NCI-H82 (cell line): ENCODE data around the gene ASB3.
"Not testable (repeated sequence)": the region's sequence is repeated elsewhere in the genome, so short reads cannot be mapped to it uniquely, and the experiment has no call there.

ENCODE experiments used
- DNase-seq: peaks from one replicate; lab custom pipeline; 2025; lab: John Stamatoyannopoulos, UW

Gene ASB3

GRCh38 chr2:53786352-53786704 lies 425 bp downstream of the ASB3 start:
- DNase-seq = peak; percentile 57

- DNase-seq = peak; percentile 29
Measured at GRCh38 chr2:53785366-53785765, 1.4 kb downstream of the ASB3 start.

DNA sequence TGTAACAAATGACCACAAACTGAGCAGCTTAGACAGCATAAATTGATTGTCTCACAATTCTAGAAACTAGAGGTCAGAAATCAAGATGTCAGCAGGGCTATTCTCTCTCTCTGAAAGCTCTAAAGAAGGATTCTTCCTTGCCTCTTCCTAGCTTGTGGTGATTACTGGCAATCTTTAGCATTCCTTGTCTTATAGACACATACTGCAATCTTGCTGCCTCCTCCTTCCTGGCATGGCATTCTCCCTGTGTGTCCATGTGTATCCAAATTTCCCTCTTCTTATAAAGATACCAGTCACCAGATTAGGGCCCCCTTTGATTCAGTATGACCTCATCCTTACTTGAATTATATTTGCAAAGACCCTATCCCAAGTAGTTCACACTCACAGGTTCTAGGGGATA lies 2.3 kb downstream of the ASB3 start:
- no peak for DNase-seq

- peak; percentile 32 for DNase-seq
Measured at GRCh38 chr2:53782676-53783075, 4.1 kb downstream of the ASB3 start.

DNA sequence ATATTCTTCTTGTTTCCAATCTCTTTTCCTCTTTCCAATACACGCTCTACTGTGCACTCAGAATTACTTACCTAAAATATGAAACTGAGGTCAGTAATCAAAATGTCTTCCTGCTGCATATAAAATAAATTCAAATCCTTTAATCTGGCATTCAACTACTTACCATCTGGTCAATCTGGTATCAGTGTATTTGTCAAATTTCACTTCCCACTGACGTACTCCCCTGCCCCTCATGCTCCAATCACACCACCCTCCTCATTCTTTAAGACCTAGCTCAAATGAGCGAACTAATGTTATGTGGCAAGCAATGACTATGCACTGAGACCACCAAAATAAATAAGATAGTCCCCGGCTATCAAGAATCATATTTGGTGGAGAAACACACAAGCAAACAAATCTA lies 6.7 kb downstream of the ASB3 start:
- DNase-seq = peak; percentile 80

- no peak for DNase-seq
Measured at GRCh38 chr2:53778536-53779162, 8.1 kb downstream of the ASB3 start.

DNA sequence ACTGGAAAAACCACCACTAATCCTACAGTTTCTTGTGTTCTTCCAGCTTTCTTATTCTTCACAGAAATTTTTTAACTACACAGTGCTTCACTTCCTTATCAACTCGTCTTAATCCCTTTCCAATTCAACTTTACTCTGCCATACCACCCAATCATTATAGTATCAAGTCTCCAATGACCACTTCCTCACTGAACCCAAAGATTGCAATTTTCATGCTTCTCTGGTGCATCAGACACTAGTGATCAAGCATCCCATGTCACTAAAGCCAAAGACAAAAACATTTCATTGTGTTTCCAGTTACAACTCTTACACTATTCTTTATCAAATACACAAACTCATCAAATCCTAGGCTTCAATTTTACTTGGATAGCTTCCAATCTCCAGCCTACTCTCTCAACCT lies 9.6 kb downstream of the ASB3 start:
- DNase-seq = peak; percentile 15

DNA sequence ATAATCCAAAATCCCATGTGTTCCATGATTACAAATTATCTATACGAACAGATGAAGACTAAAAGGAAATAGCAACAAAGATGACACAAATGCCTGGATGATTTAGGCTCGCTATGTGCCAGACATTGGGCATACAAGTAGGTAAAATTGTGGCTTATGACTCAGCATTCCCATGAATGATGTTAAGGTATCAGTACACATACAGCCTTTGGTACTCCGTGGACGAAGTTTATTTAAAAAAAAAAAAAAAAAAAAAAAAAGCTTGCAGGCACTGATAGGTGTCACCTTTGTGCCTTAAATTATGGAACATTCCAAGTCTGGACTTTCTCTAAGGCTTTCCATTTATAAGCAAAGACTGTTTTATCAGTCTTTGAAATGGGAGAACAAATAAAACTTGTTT lies 16.5 kb downstream of the ASB3 start:
- DNase-seq = peak; percentile 5

DNA sequence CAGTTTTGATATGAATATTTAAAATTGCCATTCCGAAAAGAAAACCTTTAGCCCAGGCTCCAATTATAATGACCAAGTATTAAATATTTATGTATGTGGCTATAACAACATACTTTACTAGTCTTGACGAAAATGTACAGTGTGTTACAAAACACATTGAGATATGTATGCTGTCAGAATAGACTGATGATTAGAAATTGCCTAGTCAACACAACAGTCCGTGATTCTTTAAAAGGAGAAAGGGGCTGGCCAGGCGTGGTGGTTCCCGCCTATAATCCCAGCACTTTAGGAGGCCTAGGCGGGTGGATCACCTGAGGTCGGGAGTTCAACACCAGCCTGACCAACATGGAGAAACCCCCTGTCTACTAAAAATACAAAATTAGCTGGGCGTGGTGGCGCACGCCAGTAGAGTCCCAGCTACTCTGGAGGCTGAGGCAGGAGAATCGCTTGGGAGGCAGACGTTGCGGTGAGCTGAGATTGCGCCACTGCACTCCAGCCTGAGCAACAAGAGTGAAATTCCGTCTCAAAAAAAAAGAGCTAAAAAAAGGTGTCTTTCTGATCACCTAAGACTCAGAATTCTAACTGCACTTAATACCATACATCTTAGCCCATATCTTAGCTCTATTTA lies 17.3 kb downstream of the ASB3 start:
- no peak for DNase-seq

DNA sequence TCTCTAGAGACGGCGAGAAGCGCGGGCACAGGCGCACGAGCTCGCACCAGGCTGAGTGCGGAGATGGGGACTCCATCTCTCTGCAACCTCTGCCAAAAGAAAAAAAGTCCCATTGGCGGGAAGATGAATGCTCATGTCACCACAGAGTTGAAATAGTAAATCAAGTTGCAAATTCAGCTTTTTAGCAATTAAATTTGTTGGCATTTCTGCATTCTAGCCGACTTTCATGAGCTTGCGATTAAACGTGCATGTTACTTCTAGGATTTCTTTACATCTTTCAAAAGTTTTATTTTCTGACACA lies 18.6 kb downstream of the ASB3 start:
- peak; percentile 80 for DNase-seq

DNA sequence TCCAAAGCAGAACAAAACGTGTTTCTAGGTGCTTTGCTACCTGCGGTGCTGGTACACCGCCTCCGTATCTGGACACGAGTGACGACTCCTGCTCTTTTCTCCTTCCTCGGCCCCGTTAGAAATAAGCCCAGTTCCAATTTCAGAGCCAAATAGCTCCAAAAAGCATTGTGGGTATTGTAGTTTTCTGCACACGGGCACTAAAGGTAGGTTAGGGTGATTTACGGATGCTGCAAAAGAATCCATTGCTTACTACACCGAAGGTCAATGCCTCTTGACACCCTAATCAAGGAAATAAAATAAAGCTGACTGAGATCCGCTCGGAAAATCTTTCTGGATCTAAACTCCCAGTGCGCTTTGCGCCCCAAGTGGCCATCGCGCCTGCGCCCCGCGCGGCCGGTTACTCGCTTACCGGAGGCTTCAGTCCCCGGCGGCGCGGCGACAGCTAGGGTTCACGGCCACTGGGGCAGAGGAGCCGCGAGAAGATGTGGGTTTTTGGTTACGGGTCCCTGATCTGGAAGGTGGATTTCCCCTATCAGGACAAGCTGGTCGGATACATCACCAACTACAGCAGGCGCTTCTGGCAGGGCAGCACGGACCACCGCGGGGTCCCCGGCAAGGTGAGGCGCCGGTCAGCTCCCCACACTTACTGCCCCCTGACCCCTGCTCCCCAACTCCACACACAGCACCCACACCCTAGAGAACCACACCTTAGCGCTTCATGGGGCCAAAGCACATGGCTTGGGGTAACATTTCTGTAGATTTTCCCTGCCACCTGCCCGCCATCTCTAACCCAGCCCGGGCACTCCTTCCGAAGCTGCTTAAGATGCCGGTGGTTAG lies 19.1 kb downstream of the ASB3 start, which contains the start of gene CHAC2:
CHAC2 (plus strand) TSS at position 400 of the 837 bp plus-strand sequence; CDS start at position 483, 83 bp downstream.
- DNase-seq = peak; percentile 94

DNA sequence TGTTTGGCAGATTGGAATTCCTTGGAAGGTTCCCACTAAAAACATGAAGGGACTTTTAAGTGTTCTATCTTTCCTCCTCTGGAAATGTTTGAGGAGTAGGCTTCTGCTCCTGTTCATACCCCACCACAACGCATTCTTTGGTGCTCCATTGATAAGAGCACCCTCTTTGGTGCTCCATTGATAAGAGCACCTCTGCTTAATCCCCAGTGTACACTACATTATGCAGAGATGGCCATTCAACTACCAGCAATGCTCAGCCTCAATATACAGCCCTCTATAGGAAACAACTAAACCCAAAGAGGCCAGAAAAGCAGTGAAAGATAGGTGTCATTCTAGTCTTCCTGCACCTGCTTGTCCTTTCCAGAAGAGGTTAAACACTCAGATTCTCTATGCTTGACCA lies 21.0 kb downstream of the ASB3 start:
- no peak for DNase-seq

GRCh38 chr2:53757206-53757605 lies 29.5 kb downstream of the ASB3 start:
- not testable (repeated sequence) for DNase-seq

GRCh38 chr2:53756644-53757043 lies 30.1 kb downstream of the ASB3 start:
- no peak for DNase-seq

GRCh38 chr2:53755121-53755520 lies 31.6 kb downstream of the ASB3 start:
- no peak for DNase-seq

GRCh38 chr2:53753041-53753440 lies 33.7 kb downstream of the ASB3 start:
- peak; percentile 29 for DNase-seq

- no peak for DNase-seq
Measured at GRCh38 chr2:53752385-53752784, 34.4 kb downstream of the ASB3 start.

DNA sequence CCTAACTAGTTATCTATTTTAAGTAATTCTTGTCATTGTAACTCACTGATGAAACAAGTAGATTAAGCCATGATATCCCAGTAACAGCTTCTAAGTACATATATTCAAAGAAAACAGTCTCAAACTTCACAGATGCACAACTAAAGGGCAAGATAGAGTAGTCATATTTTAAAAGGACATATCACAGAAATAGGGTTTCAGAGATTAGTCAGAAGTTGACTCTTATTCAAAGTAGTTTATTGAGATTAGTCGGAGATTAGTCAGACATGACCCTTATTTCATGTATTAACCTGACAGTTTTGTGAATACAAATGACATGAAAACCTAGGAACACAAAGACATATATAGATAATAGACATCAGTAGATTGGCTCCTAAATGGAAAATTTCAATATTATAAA lies 35.0 kb downstream of the ASB3 start:
- peak; percentile 31 for DNase-seq

- DNase-seq = no peak
Measured at GRCh38 chr2:53750041-53750768, 36.5 kb downstream of the ASB3 start.

GRCh38 chr2:53744395-53745065 lies 42.2 kb downstream of the ASB3 start:
- DNase-seq = no peak

DNA sequence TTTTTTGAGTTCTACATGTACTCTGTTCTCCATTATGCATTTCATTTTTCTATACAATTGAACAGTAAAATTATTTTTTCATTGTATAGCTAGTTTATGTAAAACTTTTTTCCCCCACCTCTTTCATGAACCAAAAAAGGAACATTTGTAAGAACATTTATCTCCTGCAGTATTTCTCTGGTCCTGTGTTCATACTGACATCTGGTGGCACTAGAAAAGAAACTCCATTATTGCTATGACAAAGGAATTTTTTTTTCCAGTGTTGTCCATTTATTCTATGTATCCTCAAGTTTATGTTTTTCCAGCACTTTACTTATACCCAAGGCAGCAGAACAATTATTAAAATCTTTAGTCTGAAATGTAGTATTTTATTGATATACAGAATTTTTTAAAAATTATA lies 46.6 kb downstream of the ASB3 start:
- DNase-seq = peak; percentile 56

GRCh38 chr2:53739032-53739431 lies 47.7 kb downstream of the ASB3 start:
- no peak for DNase-seq
